Measurements from ENCODE around the gene RELN. TPM values are rescaled to one million over a fixed set of nuclear protein-coding genes. Genes with fewer than 3 reads are reported as not detected.

Gene RELN
- total RNA-seq, 1 donor from 2014 or later: 0.44 TPM

GRCh38 chr7:103991406-103991805 lies 1.9 kb upstream of the RELN start:
- Histone ChIP-seq H3K9me3 (replicated peaks) (no peaks in the 10 kb centered on the region), H3K27ac (replicated peaks) (no peak overlapping the region), H3K27me3 (ENCODE audit: low read depth) (peaks cover 82% of the 10 kb centered on the region), H3K36me3 (no peaks in the 10 kb centered on the region), H3K4me1 (peaks cover 22% of the 10 kb centered on the region), H3K4me3 (no peak overlapping the region)
- TF ChIP-seq, protein P1, sequence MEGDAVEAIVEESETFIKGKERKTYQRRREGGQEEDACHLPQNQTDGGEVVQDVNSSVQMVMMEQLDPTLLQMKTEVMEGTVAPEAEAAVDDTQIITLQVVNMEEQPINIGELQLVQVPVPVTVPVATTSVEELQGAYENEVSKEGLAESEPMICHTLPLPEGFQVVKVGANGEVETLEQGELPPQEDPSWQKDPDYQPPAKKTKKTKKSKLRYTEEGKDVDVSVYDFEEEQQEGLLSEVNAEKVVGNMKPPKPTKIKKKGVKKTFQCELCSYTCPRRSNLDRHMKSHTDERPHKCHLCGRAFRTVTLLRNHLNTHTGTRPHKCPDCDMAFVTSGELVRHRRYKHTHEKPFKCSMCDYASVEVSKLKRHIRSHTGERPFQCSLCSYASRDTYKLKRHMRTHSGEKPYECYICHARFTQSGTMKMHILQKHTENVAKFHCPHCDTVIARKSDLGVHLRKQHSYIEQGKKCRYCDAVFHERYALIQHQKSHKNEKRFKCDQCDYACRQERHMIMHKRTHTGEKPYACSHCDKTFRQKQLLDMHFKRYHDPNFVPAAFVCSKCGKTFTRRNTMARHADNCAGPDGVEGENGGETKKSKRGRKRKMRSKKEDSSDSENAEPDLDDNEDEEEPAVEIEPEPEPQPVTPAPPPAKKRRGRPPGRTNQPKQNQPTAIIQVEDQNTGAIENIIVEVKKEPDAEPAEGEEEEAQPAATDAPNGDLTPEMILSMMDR (IDR thresholded peaks at IDR 0.05; ENCODE audit: borderline replicate concordance): no peak
- no peak for DNase-seq
- intact Hi-C loops (cut with micrococcal nuclease): no loop called here

GRCh38 chr7:103990991-103991390 lies 1.5 kb upstream of the RELN start:
- Histone ChIP-seq H3K27me3 (ENCODE audit: low read depth) (peaks cover 87% of the 10 kb centered on the region), H3K27ac (replicated peaks) (no peak overlapping the region), H3K4me3 (peak overlapping the region; percentile 61), H3K36me3 (no peaks in the 10 kb centered on the region), H3K9me3 (replicated peaks) (no peaks in the 10 kb centered on the region), H3K4me1 (peaks cover 22% of the 10 kb centered on the region)
- intact Hi-C loops (cut with micrococcal nuclease): no loop called here
- no peak for DNase-seq
- TF ChIP-seq, protein P1 (IDR thresholded peaks at IDR 0.05; ENCODE audit: borderline replicate concordance): no peak

- H3K27ac ChIP-seq (replicated peaks): peak overlapping the region; percentile 19
Observed at GRCh38 chr7:103989785-103990767, 618 bp upstream of the RELN start.

GRCh38 chr7:103988468-103989199 lies 824 bp downstream of the RELN start:
- Histone ChIP-seq H3K36me3 (no peaks in the 10 kb centered on the region), H3K4me3 (peak overlapping the region; percentile 61), H3K4me1 (peaks cover 22% of the 10 kb centered on the region), H3K27me3 (ENCODE audit: low read depth) (peaks cover 81% of the 10 kb centered on the region), H3K27ac (replicated peaks) (no peak overlapping the region), H3K9me3 (replicated peaks) (no peaks in the 10 kb centered on the region)
- TF ChIP-seq, protein P1 (IDR thresholded peaks at IDR 0.05; ENCODE audit: borderline replicate concordance): no peak
- intact Hi-C loops (cut with micrococcal nuclease): no loop called here
- no peak for DNase-seq

More at GRCh38 chr7:103989785-103990767, 618 bp upstream of the RELN start:
- DNase-seq: no peak
- peak overlapping the region; percentile 61 for H3K4me3 ChIP-seq
- TF ChIP-seq, protein P1 (IDR thresholded peaks at IDR 0.05; ENCODE audit: borderline replicate concordance): no peak
- H3K9me3 ChIP-seq (replicated peaks): no peaks in the 10 kb centered on the region
- H3K4me1 ChIP-seq: peaks cover 22% of the 10 kb centered on the region
- peaks cover 94% of the 10 kb centered on the region for H3K27me3 ChIP-seq (ENCODE audit: low read depth)
- no peaks in the 10 kb centered on the region for H3K36me3 ChIP-seq
- intact Hi-C loops (cut with micrococcal nuclease): no loop called here

DNA sequence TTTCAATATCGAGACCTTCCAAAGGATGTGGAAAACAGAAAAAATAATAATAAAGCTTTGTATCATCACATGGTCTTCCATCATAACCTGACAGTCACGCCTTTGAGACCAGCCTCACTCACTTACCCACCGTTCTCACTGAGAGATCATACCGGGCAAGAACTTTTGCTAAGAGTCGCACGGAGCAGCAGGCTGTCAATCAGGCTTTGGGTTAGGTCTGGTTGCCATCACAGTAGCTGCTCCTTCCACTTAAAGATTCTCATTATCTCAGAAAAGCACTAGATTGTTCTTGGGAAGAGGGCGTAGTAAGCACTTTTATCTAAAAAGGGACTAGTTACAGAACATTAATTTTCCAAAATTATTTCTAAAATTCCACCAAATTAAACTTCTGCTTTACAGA lies 2.0 kb downstream of the RELN start:
- intact Hi-C loops (cut with micrococcal nuclease): no loop called here
- H3K4me1 ChIP-seq: peaks cover 22% of the 10 kb centered on the region
- DNase-seq: no peak
- H3K27me3 ChIP-seq (ENCODE audit: low read depth): peaks cover 71% of the 10 kb centered on the region
- no peaks in the 10 kb centered on the region for H3K36me3 ChIP-seq
- H3K27ac ChIP-seq (replicated peaks): no peak overlapping the region
- H3K9me3 ChIP-seq (replicated peaks): no peaks in the 10 kb centered on the region
- TF ChIP-seq, protein P1 (IDR thresholded peaks at IDR 0.05; ENCODE audit: borderline replicate concordance): no peak
- H3K4me3 ChIP-seq: no peak overlapping the region
